GM21825 (cell line): ENCODE data around the gene RTKN2.

Experiments used
- ATAC-seq: cut with Tn5 transposase; IDR thresholded peaks from one replicate; pipeline ENCODE4 v1.9.1; 2021; ENCODE audit warnings: mild to moderate bottlenecking, moderate library complexity; ENCODE audit not compliant: unreplicated experiment

The RTKN2 gene

GRCh38 chr10:62180677-62181076 lies 88.0 kb downstream of the RTKN2 start:
- no peak for ATAC-seq

GRCh38 chr10:62178568-62178967 lies 90.1 kb downstream of the RTKN2 start:
- ATAC-seq: no peak

DNA sequence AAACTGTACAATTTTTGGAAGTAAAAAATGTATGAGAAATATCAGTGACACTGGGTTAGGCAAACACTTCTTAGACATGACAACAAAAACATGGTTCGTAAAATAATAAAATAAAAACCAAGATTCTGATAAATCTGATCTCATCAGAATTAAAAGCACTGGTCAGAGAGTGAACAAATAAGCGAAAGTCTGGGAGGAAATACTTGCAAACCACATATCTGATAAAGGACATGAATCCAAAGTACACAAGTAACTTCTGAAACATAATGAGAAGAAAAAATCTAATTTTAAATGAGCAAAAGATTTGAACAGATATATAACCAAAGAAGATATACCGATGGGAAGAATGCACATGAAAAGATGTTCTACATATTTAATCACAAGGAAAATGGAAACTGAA lies 91.5 kb downstream of the RTKN2 start:
- no peak for ATAC-seq

DNA sequence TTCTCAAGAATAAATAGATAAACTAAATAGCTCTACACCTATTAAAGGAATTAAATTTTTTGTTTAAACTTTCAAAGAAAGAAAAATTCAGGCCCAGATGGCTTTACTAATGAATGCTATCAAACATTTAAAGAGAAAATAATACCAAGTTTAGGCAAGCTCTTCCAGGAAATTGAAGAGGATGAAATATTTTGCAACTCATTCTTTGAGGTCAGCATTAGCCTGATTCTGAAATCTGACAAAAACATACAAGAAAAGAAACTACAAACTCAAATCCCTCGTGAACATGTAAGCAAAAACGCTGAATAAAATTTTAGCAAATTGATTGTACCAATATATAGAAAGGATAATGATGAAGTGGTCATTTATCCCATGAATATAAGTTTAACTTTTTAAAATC lies 93.4 kb downstream of the RTKN2 start:
- ATAC-seq: no peak

- ATAC-seq: no peak
These were observed 96.2 kb downstream of the RTKN2 start for GRCh38 chr10:62172465-62172864.

GRCh38 chr10:62171791-62172190 lies 96.9 kb downstream of the RTKN2 start:
- no peak for ATAC-seq

DNA sequence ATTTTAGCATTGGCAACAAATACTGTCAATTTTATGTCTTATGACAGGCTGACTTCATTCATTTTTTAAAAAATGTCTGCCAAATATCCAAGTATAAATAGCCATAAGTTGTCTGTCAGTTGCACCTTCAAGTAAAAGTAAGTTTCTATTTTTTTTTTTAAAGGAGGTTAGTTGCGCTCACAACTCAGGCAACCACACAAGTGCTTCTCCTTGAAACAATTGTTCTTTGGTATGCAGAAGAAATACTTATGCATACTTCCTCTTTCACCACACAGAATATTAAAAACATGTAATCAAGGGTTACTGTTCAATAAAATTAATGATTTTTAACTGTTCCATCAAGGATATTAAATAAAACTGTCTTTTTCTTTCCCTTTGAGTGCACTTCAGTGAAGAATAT lies 97.9 kb downstream of the RTKN2 start:
- ATAC-seq: no peak

DNA sequence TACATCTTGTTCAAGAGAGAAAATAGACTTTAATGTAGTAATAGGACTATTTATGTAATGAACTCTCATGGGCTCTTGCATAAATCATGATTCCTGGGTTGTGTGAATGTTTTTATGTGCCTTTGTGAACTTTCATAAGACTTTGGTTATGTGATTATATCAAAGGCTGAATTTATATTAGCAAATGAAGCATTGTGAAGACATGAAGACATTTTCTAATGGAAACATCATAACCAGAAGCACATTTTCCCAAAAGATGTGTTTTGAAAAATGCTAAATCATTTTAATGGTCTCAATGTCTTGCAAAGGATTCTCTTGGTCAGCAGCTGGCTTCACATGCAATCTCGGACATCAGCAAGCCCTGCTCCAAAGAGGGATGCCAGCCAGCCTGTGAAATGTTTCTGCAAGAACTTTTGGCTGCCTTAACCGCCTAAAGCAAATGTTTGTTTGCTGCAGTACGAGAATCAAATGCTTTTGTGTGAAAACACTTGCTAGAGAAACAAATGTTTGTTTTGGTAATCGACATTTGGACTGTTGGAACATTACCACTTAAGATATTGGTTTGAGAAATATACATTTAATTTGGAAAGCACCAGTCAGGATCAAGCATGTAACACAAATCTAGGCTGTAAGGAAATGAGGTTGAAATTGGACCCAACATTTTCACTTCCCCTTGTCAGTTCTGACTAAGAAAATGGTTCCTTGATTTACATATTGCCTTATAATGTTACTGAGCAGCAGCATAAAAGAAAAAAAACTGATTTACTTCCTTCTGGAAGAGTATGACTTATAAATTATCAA lies 102.1 kb downstream of the RTKN2 start:
- ATAC-seq: peak; percentile 97

DNA sequence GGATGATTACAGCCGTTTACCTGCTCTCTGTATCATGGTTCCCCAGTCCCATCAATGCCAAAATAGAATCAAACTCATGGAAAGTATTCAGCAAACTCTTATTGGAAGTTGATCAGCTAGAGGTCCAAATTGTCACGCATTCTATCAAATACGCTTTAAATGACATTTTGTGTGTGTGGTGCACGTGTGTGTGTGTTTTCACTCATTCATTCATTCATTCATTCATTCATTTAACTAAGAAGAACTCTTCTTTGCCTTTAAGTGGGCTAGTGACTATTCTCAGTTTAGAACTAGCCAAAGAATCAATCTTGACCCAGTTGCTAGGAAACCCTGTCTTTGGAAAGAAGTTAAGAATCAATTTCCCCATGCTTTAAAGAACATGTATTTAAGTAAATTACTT lies 102.8 kb downstream of the RTKN2 start:
- no peak for ATAC-seq

GRCh38 chr10:62163024-62163423 lies 105.6 kb downstream of the RTKN2 start:
- ATAC-seq: no peak

GRCh38 chr10:62162261-62162981 lies 106.2 kb downstream of the RTKN2 start:
- no peak for ATAC-seq

GRCh38 chr10:62159351-62159750 lies 109.3 kb downstream of the RTKN2 start:
- no peak for ATAC-seq

DNA sequence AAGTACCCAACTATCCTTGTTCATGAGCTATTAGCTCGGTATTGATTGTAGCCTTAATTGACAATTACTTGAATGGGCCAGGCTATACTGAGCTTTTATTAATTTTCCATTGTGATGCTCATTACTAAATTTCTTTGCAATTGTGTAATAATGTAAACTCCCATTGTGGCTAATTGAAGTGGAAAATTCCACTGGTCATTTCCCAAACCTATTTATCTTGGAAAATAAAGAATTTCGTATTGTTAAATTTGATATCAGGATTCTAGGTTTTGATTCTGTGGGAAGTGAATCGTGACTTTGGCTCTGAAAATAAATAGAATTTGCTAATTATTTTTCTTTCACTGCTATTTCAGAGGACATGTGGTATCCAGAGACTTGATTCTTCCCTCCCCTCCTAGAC lies 111.0 kb downstream of the RTKN2 start:
- ATAC-seq: no peak

DNA sequence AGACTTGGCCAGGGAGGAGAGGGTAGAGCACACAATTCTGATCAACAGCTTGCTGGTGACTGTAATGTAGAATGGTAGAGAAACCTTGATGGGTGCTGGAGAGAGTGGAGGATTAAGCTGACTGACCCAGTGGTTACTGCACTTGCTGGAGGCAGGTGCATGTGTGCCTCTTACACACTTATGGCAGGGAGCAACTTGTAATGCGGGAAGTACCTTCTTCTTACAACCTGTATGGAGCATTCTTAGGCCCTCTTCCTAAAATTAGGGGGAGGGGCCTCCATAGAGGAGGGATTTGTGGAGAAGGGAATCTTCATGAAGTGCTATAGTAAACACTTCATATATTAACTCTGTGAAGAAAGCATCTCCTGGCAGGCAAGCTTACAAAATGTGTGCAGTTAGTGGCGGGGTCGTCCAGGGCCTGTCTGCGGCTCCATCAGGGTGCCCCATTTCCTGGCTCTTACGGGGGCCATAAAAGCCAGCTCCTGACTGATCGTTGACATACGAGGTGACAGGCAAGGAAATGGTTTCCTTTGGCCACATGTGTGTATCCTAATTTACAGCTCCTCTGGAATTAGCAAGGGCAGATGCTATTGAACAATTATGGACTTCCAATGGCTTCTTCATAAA lies 113.5 kb downstream of the RTKN2 start:
- ATAC-seq: no peak

GRCh38 chr10:62154231-62154630 lies 114.4 kb downstream of the RTKN2 start:
- no peak for ATAC-seq

DNA sequence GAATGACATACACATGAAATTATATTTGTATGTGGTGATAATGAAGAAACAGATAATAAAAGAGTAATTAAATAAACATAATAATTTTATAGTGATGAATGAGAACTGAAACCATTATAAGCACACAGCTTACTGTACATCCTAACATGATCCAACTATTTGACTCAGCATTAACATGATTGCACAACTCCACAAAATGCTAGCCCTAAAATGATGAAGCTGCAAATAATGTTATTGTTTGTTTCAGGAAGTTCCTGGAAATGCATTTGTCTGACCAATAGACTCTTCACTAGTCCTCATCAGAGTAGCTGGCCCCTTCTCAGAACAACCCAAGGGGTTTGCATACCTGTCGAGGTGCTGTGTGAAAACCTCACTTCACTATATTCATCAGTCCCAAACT lies 115.5 kb downstream of the RTKN2 start:
- no peak for ATAC-seq

DNA sequence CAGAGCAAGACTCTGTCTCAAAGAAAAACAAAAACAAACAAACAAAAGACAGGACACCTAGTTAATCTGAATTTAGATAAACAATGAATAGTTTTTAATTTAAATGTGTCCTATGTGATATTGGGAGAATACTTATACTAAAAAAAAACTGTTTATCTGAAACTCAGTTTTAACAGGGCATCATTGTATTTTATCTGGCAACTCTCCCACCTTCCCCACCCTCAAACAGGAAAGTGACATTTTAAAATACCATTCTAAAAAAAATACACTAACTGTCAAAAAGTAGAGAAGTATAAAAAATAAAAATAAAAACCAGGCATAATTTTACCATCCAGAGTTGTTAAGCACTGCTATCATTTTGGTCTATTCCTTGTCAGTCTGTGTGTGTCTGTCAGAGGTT lies 119.0 kb downstream of the RTKN2 start:
- ATAC-seq: no peak

GRCh38 chr10:62148155-62148554 lies 120.5 kb downstream of the RTKN2 start:
- ATAC-seq: no peak

DNA sequence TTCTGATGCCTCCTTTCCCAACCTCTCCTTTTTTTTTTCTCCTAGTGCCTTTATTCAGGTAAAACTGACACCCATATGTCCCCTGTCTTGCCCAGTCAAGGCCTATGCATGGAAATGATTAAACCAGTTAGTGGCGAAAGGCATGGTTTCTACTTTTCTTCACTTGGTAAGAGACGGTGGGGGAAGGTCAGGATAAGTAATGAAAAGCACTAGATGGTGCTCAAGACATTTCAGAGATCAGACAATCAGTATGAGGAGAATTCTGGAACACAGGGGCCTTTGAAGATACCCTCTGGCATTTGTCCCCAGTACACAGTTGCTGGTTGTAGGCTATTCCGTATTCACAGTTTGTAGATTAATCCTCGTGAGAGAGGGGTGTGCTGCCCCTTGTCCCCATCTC lies 121.2 kb downstream of the RTKN2 start:
- no peak for ATAC-seq

- no peak for ATAC-seq
These were observed 131.7 kb downstream of the RTKN2 start for GRCh38 chr10:62136931-62137330.

DNA sequence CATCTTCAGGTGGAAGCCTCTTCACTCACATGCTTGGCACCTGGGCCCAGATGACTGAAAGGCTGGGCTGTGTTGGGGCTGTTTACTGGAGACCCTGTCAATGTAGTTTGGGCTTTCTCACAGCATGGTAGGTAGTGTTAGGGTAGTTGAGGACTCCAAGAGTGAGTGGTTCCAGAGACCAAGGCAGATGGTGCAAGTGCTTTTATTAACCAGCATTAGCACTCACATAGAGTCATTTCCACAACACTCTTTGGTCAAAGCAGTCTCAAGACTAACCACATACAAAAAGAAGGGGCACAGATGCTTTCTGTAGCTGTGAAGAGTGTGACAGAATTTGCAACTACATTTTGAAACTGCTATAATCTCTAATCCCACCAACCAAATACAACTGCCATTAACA lies 135.0 kb downstream of the RTKN2 start:
- peak; percentile 90 for ATAC-seq
